ENCODE results near the gene CKAP2L.

CKAP2L gene

DNA sequence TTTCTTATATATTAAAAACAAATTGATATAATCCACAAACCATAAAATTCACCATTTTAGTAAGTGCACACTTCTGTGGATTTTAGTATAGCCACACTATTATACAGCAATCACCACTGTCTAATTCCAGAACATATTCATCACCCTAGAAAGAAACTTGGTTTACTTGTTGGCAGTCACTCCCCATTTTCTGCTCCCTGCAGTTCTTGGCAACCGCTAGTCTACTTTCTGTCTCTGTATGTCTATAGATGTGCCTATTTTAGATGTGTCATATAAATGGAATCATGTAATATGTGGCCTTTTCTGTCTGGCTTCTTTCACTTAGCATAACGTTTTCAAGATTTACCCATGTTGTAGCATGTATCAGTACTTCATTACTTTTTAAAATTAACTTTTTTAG is 5.7 kb downstream of the CKAP2L start:
- no peak for DNase-seq

DNA sequence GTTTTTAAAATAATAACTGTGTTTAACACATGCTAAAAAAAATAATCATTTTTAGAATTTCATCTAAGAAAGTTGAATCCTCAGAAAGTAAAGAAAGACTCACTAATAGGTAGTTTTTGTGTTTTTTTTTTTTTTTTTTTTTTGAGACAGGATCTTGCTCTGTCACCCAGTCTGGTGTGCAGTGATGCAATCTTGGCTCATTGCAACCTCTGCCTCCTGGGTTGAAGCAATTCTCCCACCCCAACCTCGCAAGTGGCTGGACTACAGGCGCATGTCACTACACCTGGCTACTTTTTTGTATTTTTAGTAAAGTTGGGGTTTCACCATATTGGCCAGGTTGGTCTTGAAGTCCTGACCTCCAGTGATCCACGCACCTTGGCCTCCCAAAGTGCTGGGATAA is 7.1 kb downstream of the CKAP2L start:
- DNase-seq: no peak

DNA sequence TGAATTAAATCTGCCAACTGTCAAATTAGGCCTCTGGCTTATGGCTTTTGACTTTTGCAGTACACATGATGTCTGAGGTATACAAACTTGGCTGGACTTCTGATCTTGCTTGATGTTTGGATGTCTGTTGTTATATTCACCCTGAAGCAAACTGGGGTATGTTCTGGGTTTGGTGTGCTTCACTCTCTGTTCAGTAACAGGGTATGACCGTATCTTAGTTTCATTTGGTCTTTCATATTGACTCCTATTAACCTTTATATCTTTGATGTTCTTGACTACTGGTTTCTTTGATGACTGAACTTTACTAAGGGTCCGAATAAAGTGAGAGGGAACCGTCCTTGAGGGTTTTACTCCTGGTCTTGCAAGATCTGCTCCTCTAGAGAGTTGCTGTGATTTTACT is 8.2 kb downstream of the CKAP2L start:
- DNase-seq: no peak

DNA sequence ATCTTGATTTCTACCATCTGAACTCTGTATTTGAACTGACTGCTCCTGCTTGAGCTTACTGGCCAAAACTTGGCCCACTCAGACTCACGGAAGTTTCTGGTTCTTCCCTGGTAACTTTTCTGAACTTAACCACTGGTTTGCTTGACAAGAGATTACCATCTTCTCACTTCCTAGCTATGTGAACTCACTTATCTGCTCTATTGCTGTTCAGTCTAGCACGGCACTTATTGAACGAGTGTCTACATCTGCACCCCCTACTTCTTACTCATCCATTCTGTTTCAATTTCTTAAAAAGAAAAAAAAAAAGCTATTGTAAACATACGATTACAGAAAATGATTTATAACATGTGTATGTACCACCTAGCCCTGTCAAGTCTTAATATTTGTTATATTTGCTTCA is 9.0 kb downstream of the CKAP2L start:
- no peak for DNase-seq

DNA sequence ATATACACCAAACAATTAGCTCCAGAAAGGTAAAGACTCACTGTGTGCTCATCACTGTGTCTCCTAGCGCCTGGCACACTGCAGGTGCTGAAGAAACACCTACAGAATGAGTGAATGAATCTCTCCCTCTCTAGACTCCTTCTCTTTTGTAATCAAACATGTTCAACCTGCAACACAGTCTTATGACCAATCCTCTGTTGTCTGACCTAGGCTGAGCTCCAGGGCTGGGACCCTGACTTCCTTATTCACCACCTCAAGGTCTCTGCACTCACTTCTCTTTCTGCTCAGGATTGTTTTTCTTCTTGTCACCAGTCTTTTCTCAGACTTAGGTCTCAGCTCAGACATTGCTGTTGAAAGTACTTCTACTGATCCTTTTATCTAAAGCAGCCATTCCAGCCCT is 9.8 kb downstream of the CKAP2L start:
- DNase-seq: no peak

DNA sequence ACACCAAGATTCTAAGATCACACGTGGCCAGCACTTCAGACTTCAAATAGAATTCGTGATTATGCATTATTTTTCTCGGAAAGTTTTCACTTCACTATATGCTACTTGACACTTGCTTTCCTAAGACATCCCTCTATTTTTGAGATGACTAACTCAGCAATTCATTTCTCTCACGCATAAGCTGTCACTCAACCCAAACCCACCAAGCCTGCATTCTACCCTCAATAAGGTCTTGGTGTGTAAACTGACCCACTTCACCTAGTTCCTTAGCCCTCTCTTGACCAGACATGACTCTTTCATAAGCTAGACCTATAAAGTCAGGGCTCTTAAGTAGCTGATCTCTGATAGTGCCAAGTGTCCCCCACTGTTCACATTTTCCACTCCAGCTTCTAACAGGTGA is 11.7 kb downstream of the CKAP2L start:
- DNase-seq: no peak

DNA sequence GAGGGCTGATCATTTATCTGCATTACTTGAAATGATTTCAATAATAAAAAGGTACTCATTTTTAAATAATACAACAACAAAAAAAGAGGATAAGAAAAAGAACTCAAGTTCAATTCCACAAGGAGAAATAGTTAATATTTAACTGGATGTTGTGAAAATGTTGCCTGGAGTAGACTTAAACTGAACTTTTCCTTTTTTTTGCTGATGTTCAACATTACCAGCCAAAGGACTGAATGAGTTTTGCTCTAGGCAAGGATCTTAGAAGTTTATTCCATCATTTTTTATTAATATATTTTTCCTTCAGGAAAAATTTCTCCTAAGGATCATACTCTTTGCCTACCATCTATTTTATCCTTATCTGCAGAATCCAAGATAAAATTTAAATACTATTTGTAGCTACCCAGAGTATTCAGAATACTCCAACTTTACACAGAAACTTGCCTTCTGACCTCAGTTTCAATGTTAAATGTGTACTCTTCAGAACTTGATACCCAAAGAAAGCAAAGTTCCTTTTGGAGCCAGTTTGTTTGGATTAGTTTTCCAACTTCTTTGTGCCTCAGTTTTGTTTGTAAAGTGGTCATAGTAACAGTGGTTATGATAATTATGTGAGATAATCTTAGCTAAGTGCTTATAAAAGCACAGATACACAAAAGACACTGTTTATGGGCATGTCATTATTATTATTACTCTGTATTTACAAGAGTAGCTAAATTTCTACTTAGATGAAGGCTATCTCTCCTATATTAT is 12.8 kb downstream of the CKAP2L start:
- no peak for DNase-seq

DNA sequence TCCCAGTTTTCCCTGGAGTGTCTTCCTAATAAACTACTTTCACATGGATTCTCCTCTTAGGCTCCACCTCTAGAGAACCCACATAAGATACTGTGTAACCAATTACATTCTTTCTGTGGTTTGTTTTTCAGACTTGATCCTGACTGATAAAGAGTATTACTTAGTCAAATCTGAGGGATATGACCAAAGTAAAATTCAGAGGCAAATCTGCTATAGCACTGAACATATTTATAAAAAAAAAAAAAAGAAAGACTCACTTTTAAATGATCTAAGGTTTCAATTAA is 13.9 kb downstream of the CKAP2L start:
- no peak for DNase-seq

DNA sequence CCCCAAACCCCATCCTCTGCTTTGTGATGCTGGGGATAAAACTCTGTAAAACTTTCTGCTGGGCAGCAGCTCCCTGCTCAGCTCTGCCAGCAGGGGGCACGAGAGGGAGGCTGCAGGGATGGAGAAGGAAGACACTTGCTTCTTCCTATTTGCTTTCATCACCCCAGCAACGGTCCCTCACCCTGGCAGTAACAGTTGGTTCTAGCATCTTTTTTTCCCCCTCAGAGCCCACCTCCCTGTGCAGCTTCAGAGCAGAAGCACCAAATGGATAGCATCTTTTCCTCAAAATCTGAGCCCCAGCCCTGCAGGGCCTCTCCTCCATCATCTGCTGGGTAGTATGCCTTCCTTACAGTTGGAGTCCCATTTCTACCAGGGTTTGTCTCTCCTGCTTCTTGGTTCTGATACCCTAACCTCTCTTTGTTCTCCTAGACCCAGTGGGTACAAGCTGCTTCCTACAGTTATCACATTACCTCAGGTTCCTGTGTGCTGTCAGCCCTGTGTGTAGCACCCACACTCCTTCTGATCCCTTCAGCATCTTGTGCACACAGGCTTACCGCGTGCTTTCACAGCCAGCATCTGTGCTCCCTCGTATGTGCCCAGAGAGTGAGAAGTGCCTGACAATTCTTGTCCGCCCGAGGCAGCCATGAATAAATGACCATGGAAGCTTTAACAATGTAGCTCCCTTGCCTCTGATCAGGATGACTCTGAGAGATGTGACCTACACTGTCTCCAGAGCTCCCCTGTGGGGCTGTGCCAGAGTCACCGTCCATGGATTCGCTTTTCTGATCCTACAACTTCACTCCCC is 14.5 kb downstream of the CKAP2L start:
- DNase-seq: peak; percentile 82

DNA sequence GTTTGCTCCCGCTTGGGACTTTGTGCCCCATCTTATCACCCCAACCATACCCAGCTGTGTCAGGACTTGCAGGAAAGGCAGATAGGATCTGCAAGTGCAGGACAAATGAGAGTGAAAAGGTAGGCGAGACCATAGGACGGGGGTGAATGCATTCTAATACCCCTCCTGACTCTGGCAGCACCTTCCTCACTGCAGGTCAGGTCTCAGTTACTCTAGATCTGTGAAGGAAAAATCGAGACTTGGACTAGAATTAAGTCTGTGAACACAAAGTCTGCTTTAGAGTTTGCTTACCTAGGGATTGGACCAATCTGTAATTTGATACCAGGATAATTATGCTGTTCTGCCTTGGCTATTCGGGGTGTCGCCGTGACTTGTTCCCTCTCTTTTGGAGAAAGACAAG is 23.9 kb downstream of the CKAP2L start:
- no peak for DNase-seq

DNA sequence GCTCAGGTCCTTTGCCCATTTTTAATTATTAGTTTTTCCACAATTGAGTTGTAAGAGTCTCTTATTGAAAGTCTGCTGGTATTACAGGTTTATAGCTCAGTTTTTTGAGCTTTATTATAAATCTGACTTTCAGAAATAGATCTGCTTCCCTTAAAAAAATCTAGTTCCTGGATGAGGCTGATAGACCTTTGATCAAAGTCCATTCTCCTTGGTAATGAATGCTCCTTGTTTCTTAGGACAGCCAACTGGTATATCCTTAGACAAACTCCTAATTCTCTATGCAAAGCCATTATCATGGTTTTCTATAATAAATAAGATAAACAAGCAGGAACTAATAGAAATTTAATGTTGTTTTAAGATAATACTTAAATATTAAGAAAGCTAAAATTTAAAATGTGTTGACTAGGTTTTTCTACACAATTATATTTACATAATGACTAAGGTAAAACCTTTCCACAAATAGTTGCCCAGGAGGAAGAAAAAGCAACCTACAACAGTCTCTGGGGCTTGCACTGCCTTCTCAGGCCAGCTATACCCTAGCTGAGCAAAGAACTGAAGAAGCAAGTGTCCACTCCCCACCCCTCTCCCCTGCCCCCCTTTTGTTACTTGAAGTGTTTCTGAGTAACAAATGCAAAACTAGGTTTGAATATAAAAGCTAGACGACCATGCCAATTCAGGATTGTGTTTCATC is 26.7 kb downstream of the CKAP2L start:
- DNase-seq: no peak

DNA sequence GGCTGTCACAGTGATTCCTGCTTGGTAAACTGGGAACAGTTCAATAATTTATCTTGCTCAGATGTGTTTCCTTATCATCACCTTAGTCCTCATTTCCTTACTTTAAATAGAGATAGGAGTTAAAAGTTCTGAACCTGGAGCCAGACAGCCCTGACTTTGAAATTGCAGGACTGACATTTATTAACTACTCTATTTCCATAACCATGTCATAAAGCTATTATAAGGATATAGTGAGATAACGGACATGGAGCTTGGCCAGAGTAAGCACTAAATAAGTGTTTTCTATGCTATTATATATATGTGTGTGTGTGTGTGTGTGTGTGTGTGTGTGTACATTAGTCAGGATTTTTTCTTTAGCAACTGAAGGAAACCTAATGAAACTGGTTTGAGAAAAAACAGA is 30.5 kb downstream of the CKAP2L start:
- no peak for DNase-seq

DNA sequence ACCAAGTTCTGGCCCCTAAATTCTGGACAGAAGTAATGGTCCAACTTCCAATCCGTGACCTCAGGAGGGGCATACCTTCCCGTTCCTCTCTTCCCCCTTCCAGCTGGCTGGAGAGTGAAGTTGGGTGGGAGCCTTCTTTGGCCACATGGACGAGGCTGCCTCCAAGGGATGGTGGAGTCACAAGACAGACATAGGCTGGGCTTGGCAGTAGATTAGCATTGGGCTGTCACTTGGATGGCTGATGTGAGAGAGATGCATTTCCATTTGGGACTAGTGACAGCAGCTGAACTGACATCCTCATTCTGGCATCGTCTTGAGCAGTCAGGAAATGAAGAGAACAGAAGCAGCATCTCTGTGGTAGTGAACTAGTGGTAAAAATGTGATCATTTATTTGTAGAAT is 31.0 kb downstream of the CKAP2L start:
- DNase-seq: no peak

DNA sequence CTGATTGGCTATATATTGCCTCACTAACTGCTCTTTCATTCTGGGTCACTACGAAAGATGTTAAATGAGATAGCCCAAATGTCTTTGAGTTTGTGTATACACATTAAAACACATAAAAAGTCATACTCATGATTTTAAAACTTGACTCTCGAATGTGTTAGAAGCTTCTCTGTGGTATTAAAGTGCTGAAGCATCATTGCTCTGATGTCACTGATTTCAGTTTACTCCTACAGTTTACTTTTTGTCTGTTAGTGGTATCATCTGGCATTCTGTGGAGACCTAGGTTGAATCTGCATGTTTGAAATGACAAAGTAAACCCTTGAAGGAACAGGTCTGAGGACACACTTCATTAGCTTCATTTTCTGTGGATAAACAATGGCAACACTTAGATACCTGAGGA is 32.9 kb downstream of the CKAP2L start:
- no peak for DNase-seq

DNA sequence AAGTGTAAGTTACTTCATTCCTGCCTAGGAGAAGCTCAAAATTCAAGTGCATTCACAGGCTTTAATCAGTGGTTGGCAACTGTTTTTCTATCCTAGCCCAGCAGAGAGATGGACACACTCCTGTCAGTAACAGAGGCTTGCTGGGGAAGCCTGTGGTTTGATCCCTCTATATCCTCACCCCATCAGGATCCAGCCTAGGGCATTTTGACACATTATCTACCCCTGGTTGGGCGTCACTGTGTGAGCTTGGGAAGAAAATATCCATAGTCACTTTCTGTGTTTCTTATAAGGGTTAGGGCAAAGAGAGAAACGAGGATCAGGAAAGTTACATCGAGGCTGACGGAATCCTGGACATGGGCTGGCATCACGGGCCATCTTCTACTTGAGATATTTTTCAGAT is 33.6 kb downstream of the CKAP2L start:
- DNase-seq: no peak

DNA sequence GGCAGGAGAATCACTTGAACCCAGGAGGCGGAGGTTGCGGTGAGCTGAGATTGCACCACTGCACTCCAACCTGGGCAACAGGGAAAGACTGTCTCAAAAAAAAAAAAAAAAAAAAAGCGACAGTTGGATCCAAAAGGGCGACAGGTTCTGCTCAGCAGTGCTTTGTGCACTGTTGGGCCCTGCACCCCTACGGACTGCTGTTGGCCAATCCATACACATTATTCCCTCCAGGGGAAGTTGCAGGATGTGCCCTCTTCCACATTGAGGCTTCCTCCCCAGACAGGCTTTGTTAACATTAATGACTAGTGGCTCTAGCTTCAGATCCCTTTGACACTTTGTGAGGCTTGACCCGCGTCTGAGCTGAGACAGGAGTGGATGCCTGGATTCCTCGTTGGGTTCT is 34.2 kb downstream of the CKAP2L start:
- no peak for DNase-seq

DNA sequence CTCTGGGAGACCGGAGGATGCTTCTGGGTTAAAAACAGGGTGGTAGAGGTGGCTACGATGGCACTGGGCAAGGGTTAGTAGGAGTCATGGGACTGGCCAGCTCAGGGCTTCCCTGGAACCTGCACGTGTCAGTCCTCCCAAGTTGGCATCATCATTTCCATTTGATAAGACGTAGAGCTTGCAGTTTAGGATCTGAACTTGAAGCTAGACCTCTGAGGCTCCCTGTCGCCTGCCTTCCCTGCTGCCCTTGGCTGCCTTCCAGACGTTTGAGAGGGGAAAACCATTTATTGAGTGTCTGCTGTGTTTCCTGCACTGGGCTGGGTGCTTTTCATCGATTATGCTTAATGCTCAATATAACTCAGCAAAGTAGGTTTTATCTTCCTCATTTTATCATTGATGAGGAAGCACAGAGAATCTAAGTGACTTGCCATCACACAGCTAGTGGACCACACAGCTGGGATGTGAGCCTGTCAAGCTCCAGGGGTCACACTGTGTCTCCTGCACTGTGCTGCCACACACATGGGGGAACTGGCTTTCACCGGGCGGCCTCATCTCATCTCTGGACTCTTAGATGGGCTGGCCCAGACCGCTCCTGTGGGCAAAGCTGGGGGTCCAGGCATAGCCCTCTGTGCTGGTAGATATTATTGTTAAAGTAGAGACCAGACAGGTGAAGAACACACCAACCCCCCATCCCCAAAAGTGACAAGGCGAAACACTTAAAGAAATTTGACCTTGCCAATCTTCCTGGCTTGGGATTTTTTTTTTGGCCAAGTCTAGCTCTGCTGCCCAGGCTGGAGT is 35.8 kb downstream of the CKAP2L start:
- DNase-seq: peak; percentile 56

DNA sequence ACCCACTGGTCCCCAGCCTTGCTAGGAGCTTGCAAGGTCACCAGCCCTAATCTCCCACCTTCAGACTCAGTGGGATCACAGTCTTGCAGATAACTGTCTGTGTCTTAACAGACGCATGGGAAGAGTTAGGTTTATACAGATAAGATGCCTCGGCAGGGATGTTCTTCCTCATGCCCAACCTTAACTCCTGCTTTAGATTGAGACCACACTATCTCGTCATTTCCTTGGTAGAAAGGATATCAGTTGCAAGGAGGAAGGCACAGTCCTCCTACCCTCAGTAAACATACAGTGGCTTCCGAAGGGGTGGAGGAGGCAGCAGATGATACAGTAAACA is 36.4 kb downstream of the CKAP2L start:
- peak; percentile 56 for DNase-seq

DNA sequence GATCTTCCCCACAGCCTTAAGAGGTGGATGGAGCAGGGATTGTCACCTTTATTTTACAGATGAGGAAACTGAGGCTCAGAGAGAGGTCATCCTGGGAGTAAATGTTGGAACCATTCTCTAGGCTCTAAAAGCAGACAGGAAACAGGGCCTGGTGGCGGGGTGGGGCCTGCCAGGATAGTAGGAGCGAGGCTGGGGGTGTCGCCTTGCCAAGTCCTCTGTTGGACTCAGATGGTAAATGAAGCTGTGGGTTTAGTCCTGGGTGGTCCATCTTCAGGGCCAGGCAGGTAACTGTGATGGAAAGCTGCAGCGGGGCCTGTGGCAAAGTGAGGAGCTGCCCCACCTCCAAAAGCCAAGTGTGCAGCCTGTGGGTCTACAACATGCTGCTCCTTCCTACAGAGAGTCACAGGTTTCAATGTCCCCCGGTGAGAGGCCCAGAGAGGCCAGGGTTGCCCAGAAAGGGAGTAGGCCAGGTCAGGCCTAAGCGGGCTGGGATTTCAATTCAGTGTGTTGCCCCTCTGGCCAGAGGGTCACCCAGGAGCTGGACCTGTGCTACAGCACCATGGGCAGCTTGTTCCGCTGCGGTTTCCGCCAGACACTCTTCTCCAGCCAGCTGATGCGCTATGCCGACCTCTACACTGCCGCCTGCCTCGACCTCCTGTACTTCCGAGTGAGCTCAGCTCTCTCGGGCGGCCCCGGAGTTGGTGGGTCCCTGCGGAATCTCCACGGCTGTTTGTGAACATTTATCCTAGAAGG is 37.0 kb downstream of the CKAP2L start:
- no peak for DNase-seq

DNA sequence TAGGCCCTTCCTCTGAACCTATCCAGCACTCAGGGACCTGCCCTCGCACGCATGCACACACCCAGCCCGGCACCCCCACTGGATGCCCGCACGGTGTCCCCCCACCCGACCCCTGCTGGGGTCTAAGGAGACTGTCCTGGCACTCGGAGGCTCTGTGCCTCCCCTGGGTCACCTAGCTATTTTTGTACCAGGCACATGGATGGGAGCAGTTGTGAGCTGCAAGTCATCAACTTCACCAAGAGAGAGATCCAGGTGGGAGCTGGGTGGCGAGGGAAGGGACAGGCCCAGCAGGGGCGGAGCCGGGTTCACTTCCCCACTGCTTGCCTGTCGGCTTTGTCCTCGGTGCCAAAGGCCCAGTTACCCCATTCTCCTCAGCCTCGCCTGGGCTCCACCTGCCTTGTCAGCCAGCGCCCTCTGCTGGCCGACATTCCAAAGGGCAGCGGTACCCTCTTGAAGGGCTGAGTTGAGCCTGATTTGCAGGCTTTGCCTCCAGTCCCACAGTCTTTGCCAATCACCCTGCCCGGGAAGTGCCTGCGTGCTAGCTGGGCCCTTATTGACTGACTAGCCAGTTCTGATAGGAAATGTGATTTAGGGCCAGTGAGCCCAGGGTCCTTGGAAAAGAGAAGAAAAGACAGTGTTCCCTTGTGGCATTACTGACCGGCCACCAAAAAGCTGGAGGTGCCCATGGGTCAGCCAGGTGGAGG is 37.8 kb downstream of the CKAP2L start:
- DNase-seq: peak; percentile 95

DNA sequence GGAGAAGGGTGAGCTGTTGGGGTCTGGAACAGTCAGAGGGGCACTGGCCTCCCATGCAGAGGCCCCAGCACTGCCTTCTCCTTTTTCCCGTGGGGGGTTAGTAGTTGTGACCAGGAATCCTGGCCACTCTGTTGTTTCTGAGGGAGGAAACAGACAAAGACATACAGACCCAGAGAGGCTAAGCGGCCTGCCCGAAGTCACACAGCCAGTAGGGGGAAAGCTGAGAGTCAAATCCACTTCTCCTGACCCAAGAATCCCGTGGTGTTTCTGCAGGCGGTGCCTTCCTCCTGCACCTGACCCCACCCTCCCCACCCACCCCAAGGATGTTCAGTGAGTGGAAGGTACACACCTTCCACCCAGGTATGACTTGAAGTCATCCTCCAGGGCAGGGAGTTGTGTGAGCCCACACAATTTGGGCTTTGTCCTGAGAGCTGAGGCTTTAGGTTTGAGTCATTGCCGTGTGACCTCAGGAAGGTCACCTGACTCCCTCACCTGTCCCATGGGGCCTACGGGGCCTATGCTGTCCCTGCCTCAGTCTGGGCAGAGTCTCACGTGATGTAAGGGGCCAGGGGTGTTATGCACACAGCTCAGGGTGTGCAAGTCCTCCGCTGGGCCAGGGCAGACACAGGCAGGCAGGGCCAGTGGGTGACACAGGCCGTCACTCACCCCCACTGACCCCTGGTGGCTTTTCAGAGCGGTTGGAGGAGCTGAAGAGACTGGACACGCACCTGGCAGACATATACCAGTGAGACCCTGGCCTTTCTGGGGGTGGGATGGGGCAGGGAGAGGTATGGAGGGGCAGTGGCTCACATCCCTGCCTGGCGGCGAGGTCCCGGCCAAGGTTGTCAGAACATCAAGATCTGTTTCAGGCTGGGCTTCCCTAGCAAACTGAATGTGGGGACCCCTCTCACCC is 38.6 kb downstream of the CKAP2L start:
- peak; percentile 10 for DNase-seq

Measured in OCI-M1 (cell line).